Mesothelial cell of epicardium (in vitro differentiated cells): Measurements from ENCODE around the gene IL21. TPM values are rescaled to one million over a fixed set of nuclear protein-coding genes. Genes with fewer than 3 reads are reported as not detected.
A peak's percentile ranks its signal among the peaks of the same experiment; 100 is the strongest.

Source experiments
- DNase-seq, 2 experiments: peaks; one replicate each; pipeline ENCODE4 v3.0.0; 2021; ENCODE audit warnings: low spot score in 2 of 2; ENCODE audit not compliant: unreplicated experiment in 2 of 2
- H3K27ac Mint-ChIP-seq: 2 replicates; pipeline ENCODE4 v1.8.0; 2021; ENCODE audit warnings: mixed read lengths
- H3K27me3 Mint-ChIP-seq: 2 replicates; pipeline ENCODE4 v1.8.0; 2021; ENCODE audit warnings: low read depth, mixed read lengths
- H3K36me3 Mint-ChIP-seq: 2 replicates; pipeline ENCODE4 v1.8.0; 2021; ENCODE audit warnings: mixed read lengths
- H3K4me1 Mint-ChIP-seq: 2 replicates; pipeline ENCODE4 v1.8.0; 2021; ENCODE audit warnings: mixed read lengths
- H3K4me3 Mint-ChIP-seq: 2 replicates; pipeline ENCODE4 v1.8.0; 2021; ENCODE audit warnings: mild to moderate bottlenecking, moderate library complexity, mixed read lengths
- H3K9me3 Mint-ChIP-seq: 2 replicates; pipeline ENCODE4 v1.8.0; 2021; ENCODE audit warnings: mixed read lengths
- total RNA-seq: library from RNA; stranded (reverse); gene quantifications from 3 replicates; pipeline ENCODE4 v1.2.1, GENCODE V29; 2021
- TF ChIP-seq, protein P1 (sequence below): fragments of 200-600 bp; sonication (generic); IDR thresholded peaks from one replicate; pipeline ENCODE4 v1.5.0; 2021; ENCODE audit warnings: antibody characterized with exemption; ENCODE audit not compliant: unreplicated experiment

The IL21 gene
- total RNA-seq: not detected in 3 replicates

DNA sequence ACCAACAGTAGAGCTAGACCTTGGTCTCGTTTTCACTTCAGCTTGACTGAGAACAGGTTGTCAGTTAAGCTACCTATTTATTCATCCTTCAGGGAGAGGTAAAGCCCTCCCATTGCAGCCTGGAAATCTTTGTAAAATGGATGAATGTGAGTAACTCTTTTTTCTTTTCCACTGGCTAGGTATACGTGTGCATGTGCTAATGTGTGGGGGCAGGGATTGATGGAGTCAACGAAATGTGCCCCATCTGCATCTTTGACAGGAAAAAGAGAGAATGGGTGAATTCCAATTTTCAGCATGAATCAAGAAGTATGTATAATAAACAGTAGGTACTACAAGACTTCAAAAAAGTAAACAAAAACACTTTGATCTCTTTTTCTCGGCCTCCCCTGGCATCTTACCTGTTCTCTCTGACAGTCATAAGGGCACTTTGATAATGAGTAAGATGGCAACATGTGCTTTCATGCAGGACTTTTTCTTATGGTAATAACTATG is at the start of gene IL21:
TSS of gene IL21 (minus strand) at position 51 of the 492 bp plus-strand sequence. CDS start 55 bp downstream, outside the sequence.
- Mint-ChIP-seq H3K4me3 (no peak within 1 kb of the TSS), H3K4me1 (peaks cover 6% of the 10 kb centered on the region), H3K9me3 (peaks cover 4% of the 10 kb centered on the region), H3K36me3 (no peaks in the 10 kb centered on the region), H3K27me3 (peaks cover 1% of the 10 kb centered on the region), H3K27ac (no peak within 1 kb of the TSS)
- DNase-seq: no peak
- TF ChIP-seq, protein P1, sequence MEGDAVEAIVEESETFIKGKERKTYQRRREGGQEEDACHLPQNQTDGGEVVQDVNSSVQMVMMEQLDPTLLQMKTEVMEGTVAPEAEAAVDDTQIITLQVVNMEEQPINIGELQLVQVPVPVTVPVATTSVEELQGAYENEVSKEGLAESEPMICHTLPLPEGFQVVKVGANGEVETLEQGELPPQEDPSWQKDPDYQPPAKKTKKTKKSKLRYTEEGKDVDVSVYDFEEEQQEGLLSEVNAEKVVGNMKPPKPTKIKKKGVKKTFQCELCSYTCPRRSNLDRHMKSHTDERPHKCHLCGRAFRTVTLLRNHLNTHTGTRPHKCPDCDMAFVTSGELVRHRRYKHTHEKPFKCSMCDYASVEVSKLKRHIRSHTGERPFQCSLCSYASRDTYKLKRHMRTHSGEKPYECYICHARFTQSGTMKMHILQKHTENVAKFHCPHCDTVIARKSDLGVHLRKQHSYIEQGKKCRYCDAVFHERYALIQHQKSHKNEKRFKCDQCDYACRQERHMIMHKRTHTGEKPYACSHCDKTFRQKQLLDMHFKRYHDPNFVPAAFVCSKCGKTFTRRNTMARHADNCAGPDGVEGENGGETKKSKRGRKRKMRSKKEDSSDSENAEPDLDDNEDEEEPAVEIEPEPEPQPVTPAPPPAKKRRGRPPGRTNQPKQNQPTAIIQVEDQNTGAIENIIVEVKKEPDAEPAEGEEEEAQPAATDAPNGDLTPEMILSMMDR: no peak

GRCh38 chr4:122669911-122670738 is 49.3 kb upstream of the IL21 start:
- no peak for DNase-seq
- TF ChIP-seq, protein P1: no peak
- Mint-ChIP-seq H3K27ac (no peak overlapping the region), H3K4me3 (no peak overlapping the region), H3K4me1 (peaks cover 55% of the 10 kb centered on the region), H3K9me3 (no peaks in the 10 kb centered on the region), H3K36me3 (no peaks in the 10 kb centered on the region), H3K27me3 (no peaks in the 10 kb centered on the region)

DNA sequence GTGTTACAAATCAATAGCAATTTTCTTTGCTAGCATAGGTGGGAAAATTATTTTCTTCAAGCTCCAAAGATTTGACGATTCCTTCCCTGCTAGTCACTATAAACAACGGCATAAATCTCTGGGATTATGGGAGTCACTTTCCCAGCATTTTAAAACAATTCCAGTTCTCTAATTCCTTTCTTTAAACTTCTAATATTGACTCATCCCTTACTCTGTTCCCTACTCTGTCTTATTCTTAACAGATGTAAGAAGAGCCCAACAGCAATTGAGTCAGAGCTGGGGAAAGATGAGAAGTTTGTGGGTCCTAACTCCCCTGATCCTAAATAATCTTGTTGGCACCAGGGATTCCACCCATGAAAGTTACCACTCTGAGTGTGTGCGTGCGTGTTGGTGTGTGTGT is 47.4 kb upstream of the IL21 start:
- Mint-ChIP-seq H3K9me3 (no peaks in the 10 kb centered on the region), H3K4me3 (no peak overlapping the region), H3K4me1 (peaks cover 54% of the 10 kb centered on the region), H3K27me3 (no peaks in the 10 kb centered on the region), H3K36me3 (no peaks in the 10 kb centered on the region), H3K27ac (no peak overlapping the region)
- DNase-seq: no peak
- TF ChIP-seq, protein P1: no peak

DNA sequence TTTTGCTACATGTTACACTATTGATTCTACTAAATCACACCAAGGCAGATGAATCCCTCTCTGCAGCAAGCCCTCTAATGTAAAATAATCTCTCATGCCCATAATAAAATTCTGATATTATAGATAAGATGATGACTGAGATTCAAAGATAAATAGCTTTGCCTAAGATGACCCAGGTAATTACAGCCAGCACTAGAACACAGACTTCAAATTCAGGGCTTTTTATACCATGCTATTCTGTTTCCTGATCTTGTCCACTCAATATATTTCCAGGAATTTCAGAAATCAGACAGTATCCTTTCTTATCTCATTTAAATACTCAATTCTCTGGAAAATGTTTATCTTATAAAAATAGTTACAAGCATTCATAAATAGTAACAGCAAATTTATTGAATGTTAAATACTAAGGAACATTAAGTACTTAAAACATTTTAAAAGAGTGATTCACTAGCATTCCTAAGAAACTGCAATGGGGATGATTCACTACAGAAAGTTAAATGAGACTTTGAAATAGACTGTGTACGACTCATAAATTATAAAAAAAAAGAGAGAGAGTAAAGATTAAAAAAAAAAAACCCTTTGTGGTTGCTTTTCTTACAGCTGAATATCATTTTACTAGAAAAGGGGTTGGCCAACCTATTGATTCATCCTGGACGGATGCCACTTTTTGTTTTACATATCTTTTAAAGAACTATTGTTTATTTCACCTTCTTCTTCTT is 45.8 kb upstream of the IL21 start:
- Mint-ChIP-seq H3K9me3 (no peaks in the 10 kb centered on the region), H3K36me3 (no peaks in the 10 kb centered on the region), H3K27ac (peak overlapping the region; percentile 71), H3K27me3 (no peaks in the 10 kb centered on the region), H3K4me1 (peaks cover 54% of the 10 kb centered on the region), H3K4me3 (no peak overlapping the region)
- no peak for DNase-seq
- TF ChIP-seq, protein P1: no peak

DNA sequence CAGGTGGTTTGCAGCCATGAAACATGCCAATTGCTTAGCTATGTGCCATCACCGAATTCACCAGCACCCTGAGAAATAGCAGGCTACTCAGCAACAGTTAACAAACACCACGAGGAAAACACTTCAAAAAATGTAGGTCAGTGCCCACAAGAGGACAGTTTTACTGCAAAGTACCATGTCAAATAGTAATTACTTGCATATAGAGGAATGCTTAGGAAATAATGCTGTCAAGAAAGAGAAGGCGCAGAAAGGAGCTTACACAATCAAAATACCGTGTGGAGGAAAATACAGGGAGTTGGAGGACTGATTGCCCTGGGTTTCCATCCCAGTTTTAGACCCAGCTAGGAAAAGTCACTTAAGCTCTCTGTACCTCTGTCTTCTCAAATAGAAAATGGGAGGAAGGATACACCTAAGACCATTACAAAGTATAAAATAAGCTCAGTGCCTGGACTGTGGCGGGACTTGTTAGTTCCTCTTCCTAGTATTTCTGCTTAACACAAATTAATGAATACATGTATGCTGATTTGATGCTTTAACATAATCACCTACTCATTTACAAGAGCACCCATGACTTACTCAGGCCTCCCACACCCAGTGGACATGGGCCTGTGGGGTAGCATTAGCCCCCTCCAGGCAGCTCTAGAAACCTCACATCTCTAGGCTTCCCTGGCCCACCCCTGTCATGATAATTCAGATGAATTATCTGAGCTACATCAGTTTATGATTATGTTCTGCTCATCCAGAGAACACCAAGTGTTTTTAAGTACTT is 44.5 kb upstream of the IL21 start:
- TF ChIP-seq, protein P1: no peak
- Mint-ChIP-seq H3K27ac (peak overlapping the region; percentile 44), H3K4me1 (peaks cover 54% of the 10 kb centered on the region), H3K4me3 (no peak overlapping the region), H3K9me3 (no peaks in the 10 kb centered on the region), H3K27me3 (no peaks in the 10 kb centered on the region), H3K36me3 (no peaks in the 10 kb centered on the region)
- DNase-seq: no peak
